GM12878 (cell line): Measurements from ENCODE around the gene COLQ. TPM values are rescaled to one million over a fixed set of nuclear protein-coding genes. Genes with fewer than 3 reads are reported as not detected.

Source experiments
- ATAC-seq: fragments of 200-7000 bp; cut with Tn5 transposase; 3 replicates; pipeline ENCODE4 v1.9.1; 2020; ENCODE audit warnings: mild to moderate bottlenecking, moderate library complexity
- BruUV-seq: library from RNA; stranded (reverse); fragments of 400-500 nt; replicated peaks from 2 replicates; lab custom pipeline; 2021; lab: Mats Ljungman, UMichigan
- CTCF ChIA-PET: fragments of 300-600 bp; sonication (Branson Sonifier 250); formaldehyde crosslinking; extraction: SDS; loops from one replicate; lab custom pipeline; 2021; ENCODE audit warnings: inconsistent platforms; lab: Yijun Ruan, JAX
- POLR2A ChIA-PET: fragments of 350-600 bp; formaldehyde crosslinking; extraction: SDS; loops from one replicate; lab custom pipeline; 2021; ENCODE audit warnings: inconsistent platforms; lab: Charles Lee
- RAD21 ChIA-PET: fragments of 300-600 bp; sonication (Branson Sonifier 250); formaldehyde crosslinking; loops from one replicate; lab custom pipeline; 2023; ENCODE audit warnings: antibody characterized with exemption; ENCODE audit not compliant: unreplicated experiment; lab: Charles Lee
- SMC1A ChIA-PET: fragments of 300-600 bp; sonication (Branson Sonifier 250); formaldehyde crosslinking; loops from one replicate; lab custom pipeline; 2023; ENCODE audit not compliant: unreplicated experiment, uncharacterized antibody; lab: Charles Lee
- DNase-seq: peaks from one replicate; pipeline ENCODE4 v3.0.0-alpha.2; 2011; ENCODE audit warnings: low read depth, low spot score
- FAIRE-seq: peaks from 3 replicates; lab custom pipeline; 2011; peaks lifted over from hg19 to GRCh38; lab: Jason Lieb, UNC
- H2AFZ ChIP-seq: 2 replicates; pipeline ENCODE4 v1.6.0; 2011; ENCODE audit warnings: low read depth, low read length, control low read depth; ENCODE audit not compliant: control insufficient read depth
- H3K27ac ChIP-seq: 2 replicates; pipeline ENCODE4 v1.5.1; 2011; ENCODE audit warnings: control low read depth; ENCODE audit not compliant: control insufficient read depth, insufficient read depth
- H3K27me3 ChIP-seq, 2 experiments: replicated peaks in 1 of 2; 2 replicates each; pipeline versions ENCODE4 v1.6.0 to v1.6.1; 2011; ENCODE audit warnings: low read length in 1 of 2; ENCODE audit not compliant: control insufficient read depth in 2 of 2, insufficient read depth in 2 of 2
- H3K36me3 ChIP-seq, 2 experiments: 2 replicates each; pipeline ENCODE4 v1.5.1; 2011; ENCODE audit warnings: low read length in 1 of 2; ENCODE audit not compliant: control insufficient read depth in 2 of 2, insufficient read depth in 2 of 2
- H3K4me1 ChIP-seq: 2 replicates; pipeline ENCODE4 v1.6.1; 2011; ENCODE audit warnings: mild to moderate bottlenecking, low read length, moderate library complexity, mixed read lengths; ENCODE audit not compliant: control insufficient read depth, insufficient read depth
- H3K4me2 ChIP-seq: 2 replicates; pipeline ENCODE4 v1.6.0; 2011; ENCODE audit warnings: control low read depth; ENCODE audit not compliant: control insufficient read depth, insufficient read depth
- H3K4me3 ChIP-seq: fragments of 200-600 bp; sonication (generic); 2 replicates; pipeline ENCODE4 v1.5.1; 2016
- H3K79me2 ChIP-seq: 2 replicates; pipeline ENCODE4 v1.6.0; 2011; ENCODE audit warnings: low read length; ENCODE audit not compliant: control insufficient read depth, insufficient read depth
- H3K9ac ChIP-seq: 2 replicates; pipeline ENCODE4 v1.8.0; 2011; ENCODE audit warnings: low read length, control low read depth, mixed read lengths; ENCODE audit not compliant: control insufficient read depth, insufficient read depth
- H3K9me3 ChIP-seq: replicated peaks from 3 replicates; pipeline ENCODE4 v1.5.1; 2011; ENCODE audit warnings: mild to moderate bottlenecking, low read length; ENCODE audit not compliant: control insufficient read depth, insufficient read depth
- H4K20me1 ChIP-seq: 2 replicates; pipeline ENCODE4 v1.6.0; 2011; ENCODE audit not compliant: control insufficient read depth, insufficient read depth
- CBX3 ChIP-seq: fragments of 200-600 bp; sonication (generic); IDR thresholded peaks from 2 replicates; pipeline ENCODE4 v1.6.1; 2016; ENCODE audit warnings: low read depth, borderline replicate concordance
- CREB1 ChIP-seq: IDR thresholded peaks from 2 replicates; pipeline ENCODE4 v1.6.1; 2012; ENCODE audit warnings: low read depth, mild to moderate bottlenecking, inconsistent platforms
- FOXM1 ChIP-seq: IDR thresholded peaks from 2 replicates; pipeline ENCODE4 v1.6.1; 2012; ENCODE audit warnings: low read depth, mild to moderate bottlenecking, inconsistent platforms, low read length, moderate library complexity
- NR2C2 ChIP-seq: IDR thresholded peaks from 2 replicates; pipeline ENCODE4 v1.6.1; 2011; ENCODE audit warnings: borderline replicate concordance, low read depth; ENCODE audit not compliant: control insufficient read depth, insufficient read length
- YY1 ChIP-seq: IDR thresholded peaks from 2 replicates; pipeline ENCODE4 v1.6.1; 2011; ENCODE audit warnings: low read depth, mild to moderate bottlenecking, low read length
- WGBS: methylation state at CpG from one replicate; pipeline ENCODE4 v1.1.6; 2016; ENCODE audit warnings: low lambda C conversion rate; ENCODE audit not compliant: insufficient replicate concordance, insufficient coverage; ENCODE audit errors: missing lambda C conversion rate; 5-methylcytosine and 5-hydroxymethylcytosine counted together
- in situ Hi-C: fragments of 300-500 bp; cut with MboI; formaldehyde crosslinking; loops from 9 replicates; pipeline ENCODE4 v1.14.3; 2018; ENCODE audit warnings: mixed read lengths
- intact Hi-C: fragments of 100-400 bp; cut with micrococcal nuclease; formaldehyde crosslinking; loops from one replicate; pipeline ENCODE4 v1.14.2; 2022; ENCODE audit not compliant: unreplicated experiment
- polyA plus RNA-seq, 11 experiments: library from polyadenylated mRNA; depleted of rRNA in 4 of 11; unstranded in 6 of 11; stranded (reverse) in 5 of 11; fragments of >200 nt; fragmentation: Nextera tagmentation in 4 of 11; fragmentation: Illumina TruSeq in 1 of 11; extraction: Ambion mirVana in 4 of 11; extraction: Trizol in 1 of 11; gene quantifications; 1 replicate in 1 of 11; 2 replicates in 10 of 11; pipeline versions ENCODE4 v1.2.1 to v1.2.3, GENCODE V29; 2011 to 2016; ENCODE audit warnings: inconsistent platforms in 2 of 11, missing spikeins in 2 of 11, low read depth in 1 of 11
- total RNA-seq, 4 experiments: library from RNA; depleted of rRNA in 3 of 4; stranded (reverse); fragments of >200 nt in 3 of 4; fragmentation: Illumina TruSeq in 1 of 4; extraction: Trizol in 1 of 4; gene quantifications; 2 replicates each; pipeline versions ENCODE4 v1.2.1 to v1.2.3, GENCODE V29; 2013 to 2021
- TF ChIP-seq, protein P1 (sequence below): fragments of 150-350 bp; IDR thresholded peaks from 2 replicates; pipeline ENCODE4 v1.6.1; 2016; ENCODE audit warnings: low read depth, low read length
- TF ChIP-seq, protein P2 (sequence below): IDR thresholded peaks from 2 replicates; pipeline ENCODE4 v1.6.1; 2012; ENCODE audit warnings: low read depth, low read length, improper control_type of control experiment
- TF ChIP-seq, protein P3 (sequence below): fragments of 450-650 bp; IDR thresholded peaks from 2 replicates; pipeline ENCODE4 v1.6.1; 2017; ENCODE audit warnings: mild to moderate bottlenecking, moderate library complexity

The COLQ gene
- total and polyA plus RNA-seq, 10 of the 15 experiments (the other 5 are each of a cell fraction or from before 2014, with no cell fraction given) = 0.13 to 2.7 (median 0.70) TPM

DNA sequence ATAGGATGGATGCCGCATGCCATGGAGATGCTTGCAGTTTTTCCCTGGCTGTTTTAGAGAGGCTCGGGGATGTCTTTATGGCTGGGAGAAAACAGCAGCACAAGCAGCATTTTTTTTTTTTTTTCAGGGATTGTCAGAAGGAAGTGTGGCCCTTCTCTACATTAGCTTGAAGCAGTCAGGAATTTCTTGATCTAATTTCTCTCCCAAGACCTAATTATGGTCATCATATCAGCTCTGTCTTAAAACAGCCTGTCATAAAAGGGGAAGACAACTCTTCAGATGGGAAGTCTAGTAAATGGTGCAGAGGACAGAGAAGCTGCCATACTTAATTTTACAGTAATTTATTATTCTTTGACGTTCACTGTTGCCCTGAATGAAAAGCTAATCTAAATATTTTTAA, 49.6 kb downstream of the COLQ start:
- H2AFZ ChIP-seq = no peak overlapping the region
- no peak overlapping the region for H3K4me2 ChIP-seq
- no peaks in the 10 kb centered on the region for H3K79me2 ChIP-seq
- ChIA-PET POLR2A (interaction anchor here (0.7 kb wide), 1 partner anchor 31 kb away, joined by 4 read pairs; no protein-coding TSS in a partner anchor), SMC1A (interaction anchor here (0.9 to 1.2 kb wide), 4 partner anchors 11 to 86 kb away, joined by 3 to 4 read pairs (median 4); no protein-coding TSS in a partner anchor), RAD21 (interaction anchor here (0.8 to 1.3 kb wide), 4 partner anchors 22 to 271 kb away, joined by 3 read pairs; no protein-coding TSS in a partner anchor), CTCF (interaction anchor here (1.1 to 2.6 kb wide), 4 partner anchors 38 to 269 kb away, joined by 3 to 9 read pairs (median 4); no protein-coding TSS in a partner anchor)
- no peaks in the 10 kb centered on the region for H4K20me1 ChIP-seq
- H3K27ac ChIP-seq = no peak overlapping the region
- no peak overlapping the region for H3K4me3 ChIP-seq
- DNase-seq (no peak), FAIRE-seq (no peak), ATAC-seq (no peak)
- no TSS peak for BruUV-seq
- TF ChIP-seq, protein P1, sequence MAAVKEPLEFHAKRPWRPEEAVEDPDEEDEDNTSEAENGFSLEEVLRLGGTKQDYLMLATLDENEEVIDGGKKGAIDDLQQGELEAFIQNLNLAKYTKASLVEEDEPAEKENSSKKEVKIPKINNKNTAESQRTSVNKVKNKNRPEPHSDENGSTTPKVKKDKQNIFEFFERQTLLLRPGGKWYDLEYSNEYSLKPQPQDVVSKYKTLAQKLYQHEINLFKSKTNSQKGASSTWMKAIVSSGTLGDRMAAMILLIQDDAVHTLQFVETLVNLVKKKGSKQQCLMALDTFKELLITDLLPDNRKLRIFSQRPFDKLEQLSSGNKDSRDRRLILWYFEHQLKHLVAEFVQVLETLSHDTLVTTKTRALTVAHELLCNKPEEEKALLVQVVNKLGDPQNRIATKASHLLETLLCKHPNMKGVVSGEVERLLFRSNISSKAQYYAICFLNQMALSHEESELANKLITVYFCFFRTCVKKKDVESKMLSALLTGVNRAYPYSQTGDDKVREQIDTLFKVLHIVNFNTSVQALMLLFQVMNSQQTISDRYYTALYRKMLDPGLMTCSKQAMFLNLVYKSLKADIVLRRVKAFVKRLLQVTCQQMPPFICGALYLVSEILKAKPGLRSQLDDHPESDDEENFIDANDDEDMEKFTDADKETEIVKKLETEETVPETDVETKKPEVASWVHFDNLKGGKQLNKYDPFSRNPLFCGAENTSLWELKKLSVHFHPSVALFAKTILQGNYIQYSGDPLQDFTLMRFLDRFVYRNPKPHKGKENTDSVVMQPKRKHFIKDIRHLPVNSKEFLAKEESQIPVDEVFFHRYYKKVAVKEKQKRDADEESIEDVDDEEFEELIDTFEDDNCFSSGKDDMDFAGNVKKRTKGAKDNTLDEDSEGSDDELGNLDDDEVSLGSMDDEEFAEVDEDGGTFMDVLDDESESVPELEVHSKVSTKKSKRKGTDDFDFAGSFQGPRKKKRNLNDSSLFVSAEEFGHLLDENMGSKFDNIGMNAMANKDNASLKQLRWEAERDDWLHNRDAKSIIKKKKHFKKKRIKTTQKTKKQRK = no peak
- TF ChIP-seq YY1 = no peak
- TF ChIP-seq CBX3 = no peak
- TF ChIP-seq CREB1 = no peak
- no peak for TF ChIP-seq FOXM1
- TF ChIP-seq, protein P2, sequence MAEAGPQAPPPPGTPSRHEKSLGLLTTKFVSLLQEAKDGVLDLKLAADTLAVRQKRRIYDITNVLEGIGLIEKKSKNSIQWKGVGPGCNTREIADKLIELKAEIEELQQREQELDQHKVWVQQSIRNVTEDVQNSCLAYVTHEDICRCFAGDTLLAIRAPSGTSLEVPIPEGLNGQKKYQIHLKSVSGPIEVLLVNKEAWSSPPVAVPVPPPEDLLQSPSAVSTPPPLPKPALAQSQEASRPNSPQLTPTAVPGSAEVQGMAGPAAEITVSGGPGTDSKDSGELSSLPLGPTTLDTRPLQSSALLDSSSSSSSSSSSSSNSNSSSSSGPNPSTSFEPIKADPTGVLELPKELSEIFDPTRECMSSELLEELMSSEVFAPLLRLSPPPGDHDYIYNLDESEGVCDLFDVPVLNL = no peak
- TF ChIP-seq, protein P3, sequence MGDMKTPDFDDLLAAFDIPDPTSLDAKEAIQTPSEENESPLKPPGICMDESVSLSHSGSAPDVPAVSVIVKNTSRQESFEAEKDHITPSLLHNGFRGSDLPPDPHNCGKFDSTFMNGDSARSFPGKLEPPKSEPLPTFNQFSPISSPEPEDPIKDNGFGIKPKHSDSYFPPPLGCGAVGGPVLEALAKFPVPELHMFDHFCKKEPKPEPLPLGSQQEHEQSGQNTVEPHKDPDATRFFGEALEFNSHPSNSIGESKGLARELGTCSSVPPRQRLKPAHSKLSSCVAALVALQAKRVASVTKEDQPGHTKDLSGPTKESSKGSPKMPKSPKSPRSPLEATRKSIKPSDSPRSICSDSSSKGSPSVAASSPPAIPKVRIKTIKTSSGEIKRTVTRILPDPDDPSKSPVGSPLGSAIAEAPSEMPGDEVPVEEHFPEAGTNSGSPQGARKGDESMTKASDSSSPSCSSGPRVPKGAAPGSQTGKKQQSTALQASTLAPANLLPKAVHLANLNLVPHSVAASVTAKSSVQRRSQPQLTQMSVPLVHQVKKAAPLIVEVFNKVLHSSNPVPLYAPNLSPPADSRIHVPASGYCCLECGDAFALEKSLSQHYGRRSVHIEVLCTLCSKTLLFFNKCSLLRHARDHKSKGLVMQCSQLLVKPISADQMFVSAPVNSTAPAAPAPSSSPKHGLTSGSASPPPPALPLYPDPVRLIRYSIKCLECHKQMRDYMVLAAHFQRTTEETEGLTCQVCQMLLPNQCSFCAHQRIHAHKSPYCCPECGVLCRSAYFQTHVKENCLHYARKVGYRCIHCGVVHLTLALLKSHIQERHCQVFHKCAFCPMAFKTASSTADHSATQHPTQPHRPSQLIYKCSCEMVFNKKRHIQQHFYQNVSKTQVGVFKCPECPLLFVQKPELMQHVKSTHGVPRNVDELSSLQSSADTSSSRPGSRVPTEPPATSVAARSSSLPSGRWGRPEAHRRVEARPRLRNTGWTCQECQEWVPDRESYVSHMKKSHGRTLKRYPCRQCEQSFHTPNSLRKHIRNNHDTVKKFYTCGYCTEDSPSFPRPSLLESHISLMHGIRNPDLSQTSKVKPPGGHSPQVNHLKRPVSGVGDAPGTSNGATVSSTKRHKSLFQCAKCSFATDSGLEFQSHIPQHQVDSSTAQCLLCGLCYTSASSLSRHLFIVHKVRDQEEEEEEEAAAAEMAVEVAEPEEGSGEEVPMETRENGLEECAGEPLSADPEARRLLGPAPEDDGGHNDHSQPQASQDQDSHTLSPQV = no peak
- TF ChIP-seq NR2C2 = no peak
- no peaks in the 10 kb centered on the region for H3K27me3 ChIP-seq
- no peak overlapping the region for H3K9ac ChIP-seq
- no peaks in the 10 kb centered on the region for H3K9me3 ChIP-seq
- in situ Hi-C loops = no loop called here
- intact Hi-C loops = no loop called here
- 55% methylated on average over 3 of the region's 3 CpGs for WGBS
- H3K4me1 ChIP-seq = peaks cover 6% of the 10 kb centered on the region
- no peaks in the 10 kb centered on the region for H3K36me3 ChIP-seq
